Skeletal muscle satellite cell (primary cell): ENCODE data around the gene SLC22A17.

Experiments used
- H3K27me3 ChIP-seq: 2 replicates; pipeline ENCODE4 v1.7.0; 2013; ENCODE audit warnings: low read length; ENCODE audit not compliant: control insufficient read depth, insufficient read depth
- H3K36me3 ChIP-seq: 2 replicates; pipeline ENCODE4 v1.7.0; 2013; ENCODE audit warnings: mild to moderate bottlenecking, control low read depth, low read length; ENCODE audit not compliant: insufficient read depth
- H3K4me1 ChIP-seq: 2 replicates; pipeline ENCODE4 v1.7.0; 2013; ENCODE audit warnings: low read length; ENCODE audit not compliant: control insufficient read depth, insufficient read depth
- H3K4me2 ChIP-seq: 2 replicates; pipeline ENCODE4 v1.7.0; 2013; ENCODE audit warnings: mild to moderate bottlenecking, low read length
- H3K4me3 ChIP-seq: 2 replicates; pipeline ENCODE4 v1.7.0; 2013; ENCODE audit warnings: low read length
- H3K9ac ChIP-seq: 2 replicates; pipeline ENCODE4 v1.7.0; 2013; ENCODE audit warnings: mild to moderate bottlenecking, low read depth, low read length, moderate library complexity
- H3K9me3 ChIP-seq: replicated peaks from 2 replicates; pipeline ENCODE4 v1.7.0; 2013; ENCODE audit warnings: mild to moderate bottlenecking, control low read depth, low read length

The SLC22A17 gene

DNA sequence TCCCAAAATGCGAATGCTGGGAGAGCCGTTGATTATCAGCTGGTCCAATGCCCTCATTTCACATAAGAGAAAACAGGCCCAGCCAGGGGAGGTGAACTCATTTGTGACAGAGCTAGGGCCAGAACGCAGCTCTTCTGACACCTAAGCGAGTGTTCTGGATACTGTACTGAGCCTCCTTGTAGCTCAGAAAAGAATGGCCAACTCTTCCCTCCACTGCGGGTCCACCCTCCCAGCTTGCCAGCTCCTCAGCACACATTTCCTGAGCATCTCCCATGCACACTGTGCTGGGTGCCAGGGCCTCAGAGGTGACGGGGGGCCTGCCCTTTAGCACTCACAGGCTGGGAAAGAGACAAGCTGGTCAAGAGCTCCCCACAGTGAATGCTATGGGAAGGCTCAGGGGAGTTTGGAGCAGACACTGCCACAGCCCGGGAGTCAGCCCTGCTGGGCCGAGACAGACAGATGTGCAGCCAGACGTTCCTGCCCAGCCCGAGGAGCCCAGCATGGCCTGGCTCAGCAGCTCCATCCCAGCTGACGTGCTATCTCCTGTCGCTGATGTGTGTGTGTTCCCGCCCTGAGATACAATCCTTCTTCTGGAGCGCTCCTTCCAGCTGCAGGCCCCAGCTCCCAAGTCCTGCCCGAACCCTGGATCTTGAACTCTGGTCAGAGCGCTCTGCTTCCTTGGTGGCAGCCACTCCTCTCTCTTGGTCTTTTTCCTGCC, 27.7 kb upstream of the SLC22A17 start:
- no peak overlapping the region for H3K4me3 ChIP-seq
- no peak overlapping the region for H3K4me2 ChIP-seq
- H3K27me3 ChIP-seq = peaks cover 58% of the 10 kb centered on the region

DNA sequence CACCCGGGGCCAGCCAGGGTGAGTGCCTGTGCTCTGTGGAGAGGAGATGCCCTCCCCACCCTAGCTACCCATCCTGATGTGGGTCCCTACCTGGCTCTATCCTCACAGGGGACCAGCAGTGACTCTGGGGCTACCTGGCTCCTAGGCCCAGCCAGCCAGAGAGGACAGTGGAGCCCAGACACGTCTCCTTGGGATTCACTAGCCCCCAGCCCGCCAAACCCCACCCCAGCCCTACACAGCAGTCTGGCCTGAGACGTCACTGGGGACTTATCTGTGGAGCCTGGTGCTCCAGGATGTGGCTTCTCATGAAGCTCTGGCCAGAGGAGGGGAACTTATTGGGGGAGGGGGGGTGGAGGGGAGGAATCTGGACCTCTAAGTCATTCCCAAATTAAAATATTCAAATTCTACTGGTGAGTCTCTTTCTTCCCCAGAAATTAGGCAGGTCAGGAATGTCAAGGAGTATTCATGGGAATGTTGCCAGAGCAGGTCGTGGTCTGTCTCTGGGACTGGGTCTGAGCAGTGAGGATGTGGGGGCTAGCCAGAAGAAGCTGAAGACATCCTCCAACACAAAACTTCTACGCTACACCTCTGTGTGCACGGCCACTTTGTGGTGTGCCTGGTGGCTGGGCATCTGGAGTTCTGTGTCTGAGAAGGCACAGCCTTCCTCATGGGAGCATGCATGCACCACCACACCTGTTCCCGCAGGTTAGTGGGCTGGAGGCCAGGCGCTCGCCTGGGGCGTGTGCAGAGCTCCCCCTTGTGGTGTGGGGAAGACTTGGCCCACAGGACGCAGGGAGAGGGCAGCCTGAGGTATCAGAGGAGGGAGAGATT, 26.9 kb upstream of the SLC22A17 start:
- H3K4me3 ChIP-seq = no peak overlapping the region
- H3K9me3 ChIP-seq = no peaks in the 10 kb centered on the region
- peaks cover 58% of the 10 kb centered on the region for H3K27me3 ChIP-seq
- H3K4me2 ChIP-seq = no peak overlapping the region
- H3K4me1 ChIP-seq = no peaks in the 10 kb centered on the region
- no peak overlapping the region for H3K9ac ChIP-seq
- H3K36me3 ChIP-seq = no peaks in the 10 kb centered on the region

More for the DNA sequence above, 27.7 kb upstream of the SLC22A17 start:
- Histone ChIP-seq H3K9me3 (no peaks in the 10 kb centered on the region), H3K9ac (no peak overlapping the region), H3K4me1 (no peaks in the 10 kb centered on the region), H3K36me3 (no peaks in the 10 kb centered on the region)

DNA sequence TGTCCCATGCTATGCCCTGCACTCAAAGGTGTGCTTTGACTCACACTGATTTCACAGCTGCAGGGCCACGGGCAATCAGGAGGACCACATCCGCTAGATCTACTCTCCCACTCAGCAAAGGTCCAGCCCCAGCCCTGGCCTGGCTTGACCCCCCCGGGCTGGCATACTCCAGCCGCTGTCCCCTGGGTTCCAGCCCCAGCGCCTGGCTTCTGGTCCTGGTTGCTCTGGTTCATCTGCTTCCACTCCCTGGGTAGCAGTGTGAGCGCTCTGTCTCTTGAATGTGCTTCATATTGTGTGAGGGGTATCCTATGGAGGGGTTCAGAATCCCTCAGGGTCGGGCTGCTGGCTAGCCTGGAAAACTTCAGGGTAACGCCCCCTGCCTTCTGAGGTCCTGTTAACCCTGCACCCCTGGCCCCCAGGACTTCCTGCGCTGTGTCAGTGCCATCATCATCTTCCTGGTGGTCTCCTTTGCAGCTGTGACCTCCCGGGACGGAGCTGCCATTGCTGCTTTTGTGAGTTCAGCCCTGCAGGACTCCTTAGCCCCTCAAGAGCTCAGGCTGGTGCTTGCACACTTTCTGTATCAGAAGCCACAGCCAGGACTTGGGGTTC, 26.0 kb upstream of the SLC22A17 start:
- no peak overlapping the region for H3K4me2 ChIP-seq
- no peak overlapping the region for H3K4me3 ChIP-seq
- no peak overlapping the region for H3K9ac ChIP-seq
- H3K4me1 ChIP-seq = no peaks in the 10 kb centered on the region
- no peaks in the 10 kb centered on the region for H3K36me3 ChIP-seq
- H3K27me3 ChIP-seq = peaks cover 58% of the 10 kb centered on the region
- no peaks in the 10 kb centered on the region for H3K9me3 ChIP-seq

DNA sequence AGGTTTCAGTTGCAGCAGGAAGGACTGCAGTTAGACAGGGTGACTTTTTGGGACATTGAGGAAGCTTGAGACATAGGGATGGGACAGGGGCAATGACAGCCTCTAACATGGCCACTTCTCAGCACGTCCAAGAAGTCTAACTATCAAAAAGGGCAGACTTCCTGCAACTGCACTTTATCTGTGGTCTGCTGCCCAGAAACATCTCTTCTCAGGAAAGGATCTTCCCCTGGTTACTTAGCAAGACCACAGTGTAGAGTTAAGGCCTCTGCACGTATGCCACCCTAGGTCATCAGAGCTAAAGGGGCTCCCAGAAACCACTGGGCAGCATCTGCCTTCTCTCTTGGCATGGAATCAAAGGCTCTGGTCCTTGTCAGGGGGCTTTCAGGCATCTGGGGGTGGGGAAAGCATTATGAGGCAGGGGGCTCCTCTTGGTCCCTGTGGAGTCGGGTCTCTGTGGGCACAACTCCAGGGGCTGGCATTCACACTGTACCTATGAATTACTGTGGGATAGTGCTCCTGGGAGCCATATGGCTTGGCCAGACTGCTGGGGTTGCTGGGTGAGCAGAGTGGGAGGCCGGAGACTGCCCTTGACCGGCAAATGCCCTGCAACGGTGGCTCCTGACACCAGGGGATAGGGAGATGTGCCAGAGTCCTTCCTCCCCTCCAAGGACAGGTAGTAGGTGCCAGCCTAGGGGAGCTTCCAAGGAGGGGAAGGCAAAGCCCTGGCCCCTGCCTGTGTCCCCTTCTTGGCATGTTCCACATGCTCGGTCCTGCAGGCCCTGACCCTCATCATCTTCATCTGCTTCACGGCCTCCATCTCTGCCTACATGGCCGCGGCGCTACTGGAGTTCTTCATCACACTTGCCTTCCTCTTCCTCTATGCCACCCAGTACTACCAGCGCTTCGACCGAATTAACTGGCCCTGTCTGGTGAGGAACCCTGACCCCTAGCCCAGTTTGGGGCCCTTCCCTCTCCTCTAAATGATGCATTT, 25.2 kb upstream of the SLC22A17 start:
- no peaks in the 10 kb centered on the region for H3K4me1 ChIP-seq
- H3K9me3 ChIP-seq = no peaks in the 10 kb centered on the region
- no peaks in the 10 kb centered on the region for H3K36me3 ChIP-seq
- H3K27me3 ChIP-seq = peaks cover 58% of the 10 kb centered on the region
- H3K4me2 ChIP-seq = no peak overlapping the region
- no peak overlapping the region for H3K9ac ChIP-seq
- H3K4me3 ChIP-seq = no peak overlapping the region

DNA sequence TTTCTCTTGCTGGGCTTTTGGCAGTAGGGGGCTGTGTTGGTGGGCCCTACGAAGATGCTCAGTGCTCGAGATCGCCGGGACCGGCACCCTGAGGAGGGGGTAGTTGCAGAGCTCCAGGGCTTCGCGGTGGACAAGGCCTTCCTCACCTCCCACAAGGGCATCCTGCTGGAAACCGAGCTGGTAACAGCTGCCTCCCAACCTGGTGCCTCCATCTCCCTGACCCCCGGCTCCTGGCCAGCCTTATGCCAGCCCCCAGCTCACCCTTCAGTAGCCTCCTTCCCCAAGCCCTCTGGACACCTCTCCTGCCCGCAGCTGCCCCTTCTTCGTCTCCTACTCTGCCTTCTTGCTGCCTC, 24.5 kb upstream of the SLC22A17 start:
- Histone ChIP-seq H3K27me3 (peaks cover 51% of the 10 kb centered on the region), H3K4me2 (no peak overlapping the region), H3K9me3 (no peaks in the 10 kb centered on the region), H3K4me1 (no peaks in the 10 kb centered on the region), H3K36me3 (no peaks in the 10 kb centered on the region), H3K9ac (no peak overlapping the region), H3K4me3 (no peak overlapping the region)

DNA sequence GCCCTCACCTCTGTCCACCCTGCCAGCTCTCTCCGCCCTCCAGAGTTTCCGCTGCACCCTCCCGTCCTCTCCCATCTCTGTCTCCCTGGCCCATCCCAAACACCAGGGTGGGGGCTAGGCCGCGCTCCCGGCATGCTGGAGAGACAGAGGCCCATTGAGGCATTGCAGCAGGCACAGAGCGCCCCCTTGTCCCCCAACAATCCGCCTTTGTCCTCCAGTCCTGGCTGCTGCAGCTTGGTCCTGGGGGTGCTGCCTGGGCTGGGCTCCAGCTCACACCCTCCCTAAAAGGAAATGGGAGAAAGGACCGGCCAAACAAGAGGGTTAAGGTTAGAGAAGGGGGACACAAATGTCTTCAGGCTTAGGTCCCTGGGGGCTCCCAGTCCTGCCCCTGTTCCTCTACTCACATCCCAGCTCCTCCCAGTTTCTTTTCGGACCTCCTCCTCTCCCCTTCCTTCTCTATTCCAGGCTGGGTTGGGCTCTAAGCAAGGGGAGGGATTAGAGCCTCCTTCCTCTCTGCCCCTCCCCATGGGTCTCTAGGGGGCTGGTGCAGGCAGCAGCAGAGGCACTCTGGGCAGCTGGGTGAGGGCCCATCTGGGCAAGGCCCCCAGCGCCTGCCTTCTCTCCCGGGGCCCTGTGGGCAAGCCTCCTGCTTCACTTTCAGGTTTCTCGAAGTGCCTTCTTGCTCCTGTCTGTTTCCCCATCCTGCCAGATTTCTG, 24.0 kb upstream of the SLC22A17 start, which contains the start of gene CMTM5:
TSS of gene CMTM5 (plus strand) at position 565 of the 716 bp plus-strand sequence. CDS start 206 bp downstream, outside the sequence.
- Histone ChIP-seq H3K4me1 (no peaks in the 10 kb centered on the region), H3K9ac (no peak within 1 kb of the TSS), H3K9me3 (no peaks in the 10 kb centered on the region), H3K27me3 (peaks cover 51% of the 10 kb centered on the region), H3K4me2 (no peak within 1 kb of the TSS), H3K4me3 (no peak within 1 kb of the TSS), H3K36me3 (no peaks in the 10 kb centered on the region)

DNA sequence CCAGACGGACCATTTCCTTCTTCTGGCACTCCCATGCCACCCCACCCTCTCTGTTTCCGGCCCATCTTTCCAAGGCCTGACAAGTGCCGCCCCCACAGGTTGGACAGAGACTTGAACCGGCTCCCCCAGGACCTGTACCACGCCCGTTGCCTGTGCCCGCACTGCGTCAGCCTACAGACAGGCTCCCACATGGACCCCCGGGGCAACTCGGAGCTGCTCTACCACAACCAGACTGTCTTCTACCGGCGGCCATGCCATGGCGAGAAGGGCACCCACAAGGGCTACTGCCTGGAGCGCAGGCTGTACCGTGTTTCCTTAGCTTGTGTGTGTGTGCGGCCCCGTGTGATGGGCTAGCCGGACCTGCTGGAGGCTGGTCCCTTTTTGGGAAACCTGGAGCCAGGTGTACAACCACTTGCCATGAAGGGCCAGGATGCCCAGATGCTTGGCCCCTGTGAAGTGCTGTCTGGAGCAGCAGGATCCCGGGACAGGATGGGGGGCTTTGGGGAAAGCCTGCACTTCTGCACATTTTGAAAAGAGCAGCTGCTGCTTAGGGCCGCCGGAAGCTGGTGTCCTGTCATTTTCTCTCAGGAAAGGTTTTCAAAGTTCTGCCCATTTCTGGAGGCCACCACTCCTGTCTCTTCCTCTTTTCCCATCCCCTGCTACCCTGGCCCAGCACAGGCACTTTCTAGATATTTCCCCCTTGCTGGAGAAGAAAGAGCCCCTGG, 23.0 kb upstream of the SLC22A17 start:
- no peak overlapping the region for H3K4me3 ChIP-seq
- no peak overlapping the region for H3K4me2 ChIP-seq
- H3K9me3 ChIP-seq = no peaks in the 10 kb centered on the region
- peaks cover 50% of the 10 kb centered on the region for H3K27me3 ChIP-seq
- H3K36me3 ChIP-seq = no peaks in the 10 kb centered on the region
- no peak overlapping the region for H3K9ac ChIP-seq
- H3K4me1 ChIP-seq = no peaks in the 10 kb centered on the region

DNA sequence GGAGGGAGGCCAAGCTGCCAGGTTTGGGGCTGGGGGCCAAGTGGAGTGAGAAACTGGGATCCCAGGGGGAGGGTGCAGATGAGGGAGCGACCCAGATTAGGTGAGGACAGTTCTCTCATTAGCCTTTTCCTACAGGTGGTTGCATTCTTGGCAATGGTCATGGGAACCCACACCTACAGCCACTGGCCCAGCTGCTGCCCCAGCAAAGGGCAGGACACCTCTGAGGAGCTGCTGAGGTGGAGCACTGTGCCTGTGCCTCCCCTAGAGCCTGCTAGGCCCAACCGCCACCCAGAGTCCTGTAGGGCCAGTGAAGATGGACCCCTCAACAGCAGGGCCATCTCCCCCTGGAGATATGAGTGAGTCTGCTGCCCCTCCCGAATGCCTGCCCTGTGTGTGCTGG, 20.4 kb upstream of the SLC22A17 start:
- Histone ChIP-seq H3K9ac (no peak overlapping the region), H3K4me3 (no peak overlapping the region), H3K4me2 (no peak overlapping the region), H3K9me3 (no peaks in the 10 kb centered on the region), H3K27me3 (peaks cover 52% of the 10 kb centered on the region), H3K4me1 (no peaks in the 10 kb centered on the region), H3K36me3 (no peaks in the 10 kb centered on the region)

DNA sequence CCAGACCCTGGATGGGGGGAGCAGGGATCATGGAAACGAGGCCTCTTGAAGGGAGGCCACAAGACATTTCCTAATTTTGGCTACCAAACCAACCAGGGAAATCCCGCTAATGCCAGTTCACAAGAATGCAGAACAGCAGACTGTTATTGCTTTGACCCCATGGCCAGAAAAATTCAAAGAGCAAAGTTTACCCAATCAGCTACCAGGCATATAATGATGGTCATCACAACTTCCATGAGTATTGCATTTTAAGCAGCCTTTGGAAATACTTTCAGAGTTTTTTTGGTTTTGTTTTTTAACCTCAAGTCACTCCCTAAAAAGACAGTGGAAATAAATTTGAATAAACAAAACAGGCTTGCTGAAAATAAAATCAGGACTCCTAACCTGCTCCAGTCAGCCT, 19.8 kb upstream of the SLC22A17 start, which contains the start of gene IL25:
TSS of gene IL25 (plus strand) at position 301 of the 400 bp plus-strand sequence.
- Histone ChIP-seq H3K4me3 (no peak within 1 kb of the TSS), H3K36me3 (no peaks in the 10 kb centered on the region), H3K9ac (no peak within 1 kb of the TSS)

DNA sequence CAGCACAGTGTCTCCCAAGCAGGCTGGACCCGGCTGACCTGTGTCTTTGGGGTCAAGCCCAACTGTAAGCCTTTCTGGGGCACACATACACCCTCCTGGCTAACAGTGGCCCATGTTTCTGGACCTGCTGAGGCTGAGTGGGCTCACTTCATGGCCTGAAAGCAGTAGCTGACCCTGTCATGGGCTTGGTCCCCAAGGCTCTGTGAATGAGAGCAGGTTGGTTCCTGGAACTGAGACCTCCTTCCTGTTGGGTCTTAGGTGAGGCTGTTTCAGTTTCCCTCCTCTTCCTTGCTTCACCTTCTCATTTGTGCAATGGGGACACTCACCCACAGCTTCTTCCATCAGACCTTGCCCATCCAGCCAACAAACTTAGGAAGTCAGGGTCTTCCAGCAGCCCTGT, 19.2 kb upstream of the SLC22A17 start:
- H3K36me3 ChIP-seq = no peaks in the 10 kb centered on the region
- H3K4me1 ChIP-seq = no peaks in the 10 kb centered on the region
- no peaks in the 10 kb centered on the region for H3K9me3 ChIP-seq
- H3K9ac ChIP-seq = no peak overlapping the region
- H3K27me3 ChIP-seq = peaks cover 52% of the 10 kb centered on the region
- no peak overlapping the region for H3K4me3 ChIP-seq
- H3K4me2 ChIP-seq = no peak overlapping the region

More for the DNA sequence above, 19.8 kb upstream of the SLC22A17 start, which contains the start of gene IL25:
- Histone ChIP-seq H3K4me2 (no peak within 1 kb of the TSS), H3K27me3 (peaks cover 52% of the 10 kb centered on the region), H3K4me1 (no peaks in the 10 kb centered on the region), H3K9me3 (no peaks in the 10 kb centered on the region)
